Measurements from ENCODE around the gene E2F6.

- TF ChIP-seq CTCF (IDR thresholded peaks at IDR 0.05 in 8 of 11, conservative IDR thresholded peaks at IDR 0.05 in 3 of 11) (no peak), POLR2A (IDR thresholded peaks at IDR 0.05) (no peak), POLR2AphosphoS5 (IDR thresholded peaks at IDR 0.05) (no peak)
Observed at GRCh38 chr2:11481789-11482472, 16.0 kb upstream of the E2F6 start.

Data from spleen (tissue), 7 donors.